ENCODE results near the gene TANC2. TPM values are rescaled to one million over a fixed set of nuclear protein-coding genes. Genes with fewer than 3 reads are reported as not detected.

The TANC2 gene
- total RNA-seq, 1 experiment from 2014 or later, result 24.2 TPM

GRCh38 chr17:62998166-62998565 is 32.1 kb downstream of the TANC2 start:
- Histone ChIP-seq H3K27ac (ENCODE audit: low read length) (no peak overlapping the region), H3K9me2 (replicated peaks; ENCODE audit: low read length) (no peaks in the 10 kb centered on the region), H3K36me3 (ENCODE audit: low read depth, low read length) (no peaks in the 10 kb centered on the region), H3K27me3 (ENCODE audit: low read length) (no peaks in the 10 kb centered on the region), H3K4me1 (ENCODE audit: insufficient read depth, low read length) (peaks cover 6% of the 10 kb centered on the region; the same call in 1 of the 2 replicates), H3K9ac (ENCODE audit: low read length) (no peak overlapping the region), H2AFZ (ENCODE audit: low read length) (no peak overlapping the region), H3K9me3 (ENCODE audit: low read length) (no peaks in the 10 kb centered on the region), H4K20me1 (ENCODE audit: low read length) (peaks cover 4% of the 10 kb centered on the region), H3K79me2 (ENCODE audit: low read length) (peaks cover 34% of the 10 kb centered on the region), H3K4me2 (ENCODE audit: low read length) (no peak overlapping the region), H3F3A (ENCODE audit: low read length, unreplicated experiment) (no peaks in the 10 kb centered on the region), H3K4me3 (ENCODE audit: low read length) (no peak overlapping the region)
- DNase-seq (no peak), ATAC-seq (no peak)
- BruUV-seq (replicated peaks), result no TSS peak
- intact Hi-C loops (cut with micrococcal nuclease), result loop anchor here (5.0 kb wide), 1 partner anchor 44 kb away; no protein-coding TSS in a partner anchor
- TF ChIP-seq CTCF (conservative IDR thresholded peaks at IDR 0.05; ENCODE audit: low read depth, low read length) (no peak), EZH2 (IDR thresholded peaks at IDR 0.05; ENCODE audit: low read length, unreplicated experiment) (no peak), EZH2phosphoT487 (IDR thresholded peaks at IDR 0.05; ENCODE audit: borderline replicate concordance, low read length) (no peak)
- POLR2A ChIA-PET (ENCODE audit: unreplicated experiment), result no interaction called here
- CTCF ChIA-PET, result no interaction called here

GRCh38 chr17:62998665-62999393 is 32.8 kb downstream of the TANC2 start:
- Histone ChIP-seq H3K9ac (ENCODE audit: low read length) (no peak overlapping the region), H3K9me3 (ENCODE audit: low read length) (no peaks in the 10 kb centered on the region), H3K4me1 (ENCODE audit: insufficient read depth, low read length) (peaks cover 6% of the 10 kb centered on the region; the same call in 1 of the 2 replicates), H4K20me1 (ENCODE audit: low read length) (peaks cover 4% of the 10 kb centered on the region), H3K27ac (ENCODE audit: low read length) (no peak overlapping the region), H2AFZ (ENCODE audit: low read length) (no peak overlapping the region), H3K4me2 (ENCODE audit: low read length) (no peak overlapping the region), H3K36me3 (ENCODE audit: low read depth, low read length) (no peaks in the 10 kb centered on the region), H3K4me3 (ENCODE audit: low read length) (no peak overlapping the region), H3K79me2 (ENCODE audit: low read length) (peaks cover 38% of the 10 kb centered on the region), H3K9me2 (replicated peaks; ENCODE audit: low read length) (no peaks in the 10 kb centered on the region), H3K27me3 (ENCODE audit: low read length) (no peaks in the 10 kb centered on the region), H3F3A (ENCODE audit: low read length, unreplicated experiment) (no peaks in the 10 kb centered on the region)
- no peak for TF ChIP-seq CTCF (conservative IDR thresholded peaks at IDR 0.05; ENCODE audit: low read depth, low read length)
- TF ChIP-seq EZH2 (IDR thresholded peaks at IDR 0.05; ENCODE audit: low read length, unreplicated experiment), result no peak
- no peak for TF ChIP-seq EZH2phosphoT487 (IDR thresholded peaks at IDR 0.05; ENCODE audit: borderline replicate concordance, low read length)
- CTCF ChIA-PET, result no interaction called here
- no TSS peak for BruUV-seq (replicated peaks)
- intact Hi-C loops (cut with micrococcal nuclease), result loop anchor here (5.0 kb wide), 1 partner anchor 43 kb away; no protein-coding TSS in a partner anchor
- POLR2A ChIA-PET (ENCODE audit: unreplicated experiment), result no interaction called here
- ATAC-seq, result no peak
- peak; percentile 11 for DNase-seq

- TF ChIP-seq EZH2 (IDR thresholded peaks at IDR 0.05; ENCODE audit: low read length, unreplicated experiment), result no peak
- TF ChIP-seq EZH2phosphoT487 (IDR thresholded peaks at IDR 0.05; ENCODE audit: borderline replicate concordance, low read length), result no peak
- TF ChIP-seq CTCF (conservative IDR thresholded peaks at IDR 0.05; ENCODE audit: low read depth, low read length), result no peak
- no peak overlapping the region for H3K9ac ChIP-seq (ENCODE audit: low read length)
- ChIA-PET CTCF (no interaction called here), POLR2A (ENCODE audit: unreplicated experiment) (interaction anchor here (0.6 kb wide), 1 partner anchor 16 kb away, joined by 3 read pairs; no protein-coding TSS in a partner anchor)
- H3K4me3 ChIP-seq (ENCODE audit: low read length), result no peak overlapping the region
- intact Hi-C loops (cut with micrococcal nuclease), result loop anchor here (5.0 kb wide), 1 partner anchor 43 kb away; no protein-coding TSS in a partner anchor
- ATAC-seq (no peak), DNase-seq (no peak)
- no peak overlapping the region for H3K4me2 ChIP-seq (ENCODE audit: low read length)
- H3K27ac ChIP-seq (ENCODE audit: low read length), result no peak overlapping the region
- H3K9me3 ChIP-seq (ENCODE audit: low read length), result no peaks in the 10 kb centered on the region
- H4K20me1 ChIP-seq (ENCODE audit: low read length), result peaks cover 4% of the 10 kb centered on the region
- H3F3A ChIP-seq (ENCODE audit: low read length, unreplicated experiment), result no peaks in the 10 kb centered on the region
- peaks cover 37% of the 10 kb centered on the region for H3K79me2 ChIP-seq (ENCODE audit: low read length)
- H3K9me2 ChIP-seq (replicated peaks; ENCODE audit: low read length), result no peaks in the 10 kb centered on the region
- H2AFZ ChIP-seq (ENCODE audit: low read length), result no peak overlapping the region
- peaks cover 6% of the 10 kb centered on the region; the same call in 1 of the 2 replicates for H3K4me1 ChIP-seq (ENCODE audit: insufficient read depth, low read length)
- H3K27me3 ChIP-seq (ENCODE audit: low read length), result no peaks in the 10 kb centered on the region
- no TSS peak for BruUV-seq (replicated peaks)
- no peaks in the 10 kb centered on the region for H3K36me3 ChIP-seq (ENCODE audit: low read depth, low read length)
Observed at GRCh38 chr17:62999736-63000135, 33.7 kb downstream of the TANC2 start.
